HCT116 (cell line): ENCODE data around the gene GRM1. TPM values are rescaled to one million over a fixed set of nuclear protein-coding genes. Genes with fewer than 3 reads are reported as not detected.
"Not testable (repeated sequence)": the region's sequence is repeated elsewhere in the genome, so short reads cannot be mapped to it uniquely, and the experiment has no call there.

Experiments
- ATAC-seq: fragments of 200-7000 bp; cut with Tn5 transposase; 2 replicates; pipeline ENCODE4 v1.9.1; 2020; ENCODE audit warnings: mild to moderate bottlenecking, moderate library complexity
- BruUV-seq: library from RNA; stranded (reverse); fragments of 400-500 nt; replicated peaks from 2 replicates; lab custom pipeline; 2021; lab: Mats Ljungman, UMichigan
- CTCF ChIA-PET: fragments of 300-600 bp; sonication (Branson Sonifier 250); formaldehyde crosslinking; loops from one replicate; lab custom pipeline; 2021; ENCODE audit warnings: antibody characterized with exemption; lab: Charles Lee
- POLR2A ChIA-PET: fragments of 300-600, 350-600 bp; sonication (Branson Sonifier 250); formaldehyde crosslinking; loops from one replicate; lab custom pipeline; 2021; ENCODE audit warnings: antibody characterized with exemption; lab: Charles Lee
- RAD21 ChIA-PET, 2 experiments: fragments of 300-600 bp; sonication (Branson Sonifier 250); formaldehyde crosslinking; loops; one replicate each; lab custom pipeline; 2023; ENCODE audit warnings: low total read pairs in 2 of 2; ENCODE audit not compliant: uncharacterized antibody in 2 of 2, unreplicated experiment in 2 of 2, low non-redundant PET in 1 of 2; lab: Charles Lee
- DNase-seq: peaks from one replicate; pipeline ENCODE4 v3.0.0-alpha.2; 2010; ENCODE audit warnings: low read depth, low spot score
- H2AFZ ChIP-seq: fragments of 200-600 bp; shearing (Covaris generic), sonication (generic); 2 replicates; pipeline ENCODE4 v1.6.1; 2017; ENCODE audit warnings: low read depth, mixed run types, mixed read lengths, antibody characterized with exemption, low read length; ENCODE audit not compliant: poor library complexity, severe bottlenecking
- H3K27ac ChIP-seq: 2 replicates; pipeline ENCODE4 v1.5.1; 2012; ENCODE audit warnings: low read depth, low read length
- H3K27me3 ChIP-seq: fragments of 200-600 bp; sonication (generic); 2 replicates; pipeline ENCODE4 v1.6.1; 2016; ENCODE audit warnings: mixed run types, low read length, mixed read lengths; ENCODE audit not compliant: insufficient read depth
- H3K36me3 ChIP-seq, 2 experiments: fragments of 200-500 bp in 1 of 2; fragments of 200-600 bp in 1 of 2; sonication (Bioruptor generic) in 1 of 2; sonication (generic) in 1 of 2; 2 replicates each; pipeline versions ENCODE4 v1.5.1 to v1.6.1; 2014 to 2016; ENCODE audit warnings: low read length in 2 of 2, inconsistent platforms in 1 of 2, mixed read lengths in 1 of 2, mixed run types in 1 of 2; ENCODE audit not compliant: insufficient read depth in 2 of 2, control insufficient read depth in 1 of 2
- H3K4me1 ChIP-seq, 2 experiments: fragments of 200-600 bp in 1 of 2; sonication (generic) in 1 of 2; 2 replicates each; pipeline versions ENCODE4 v1.5.1 to v1.6.1; 2012 to 2017; ENCODE audit warnings: low read length in 2 of 2, inconsistent platforms in 1 of 2, mild to moderate bottlenecking in 1 of 2, mixed read lengths in 1 of 2, mixed run types in 1 of 2, moderate library complexity in 1 of 2; ENCODE audit not compliant: insufficient read depth in 2 of 2, control insufficient read depth in 1 of 2
- H3K4me2 ChIP-seq: fragments of 200-600 bp; sonication (generic); 2 replicates; pipeline ENCODE4 v1.6.1; 2017; ENCODE audit warnings: mixed run types, low read length, mixed read lengths
- H3K4me3 ChIP-seq, 2 experiments: fragments of 200-600 bp in 1 of 2; sonication (generic) in 1 of 2; replicated peaks in 1 of 2; 2 replicates each; pipeline ENCODE4 v1.5.1; 2011 to 2016; ENCODE audit warnings: low read length in 2 of 2, control low read depth in 1 of 2, low read depth in 1 of 2, mild to moderate bottlenecking in 1 of 2, mixed read lengths in 1 of 2, mixed run types in 1 of 2
- H3K79me2 ChIP-seq: fragments of 200-600 bp; sonication (generic); 2 replicates; pipeline ENCODE4 v1.6.1; 2017; ENCODE audit warnings: mild to moderate bottlenecking, mixed run types, low read length, moderate library complexity, mixed read lengths; ENCODE audit not compliant: insufficient read depth
- H3K9ac ChIP-seq: fragments of 200-600 bp; sonication (generic); 2 replicates; pipeline ENCODE4 v1.6.1; 2016; ENCODE audit warnings: low read length, mixed read lengths
- H3K9me2 ChIP-seq: fragments of 200-600 bp; sonication (generic), shearing (Covaris generic); 2 replicates; pipeline ENCODE4 v1.6.1; 2017; ENCODE audit warnings: mixed run types, mild to moderate bottlenecking, moderate library complexity; ENCODE audit not compliant: insufficient read depth
- H3K9me3 ChIP-seq, 2 experiments: fragments of 200-500 bp in 1 of 2; fragments of 200-600 bp in 1 of 2; sonication (Bioruptor generic) in 1 of 2; sonication (generic) in 1 of 2; 2 replicates each; pipeline ENCODE4 v1.6.1; 2014 to 2017; ENCODE audit warnings: low read length in 2 of 2, mixed read lengths in 2 of 2, inconsistent platforms in 1 of 2, low read depth in 1 of 2, mild to moderate bottlenecking in 1 of 2, mixed run types in 1 of 2, moderate library complexity in 1 of 2; ENCODE audit not compliant: control insufficient read depth in 1 of 2, insufficient read depth in 1 of 2
- H4K20me1 ChIP-seq: fragments of 200-600 bp; sonication (generic), shearing (Covaris generic); 2 replicates; pipeline ENCODE4 v1.6.1; 2017; ENCODE audit warnings: mixed run types, mild to moderate bottlenecking, moderate library complexity; ENCODE audit not compliant: insufficient read depth
- CEBPB ChIP-seq: IDR thresholded peaks from 2 replicates; pipeline ENCODE4 v1.6.1; 2012; ENCODE audit warnings: low read depth
- EGR1 ChIP-seq: IDR thresholded peaks from 2 replicates; pipeline ENCODE4 v1.6.1; 2012; ENCODE audit warnings: low read depth
- EZH2 ChIP-seq: fragments of 200-600 bp; sonication (generic); IDR thresholded peaks from 2 replicates; pipeline ENCODE4 v1.6.1; 2017; ENCODE audit warnings: antibody characterized with exemption, mixed run types
- EZH2phosphoT487 ChIP-seq: fragments of 200-600 bp; IDR thresholded peaks from 2 replicates; pipeline ENCODE4 v1.6.1; 2018; ENCODE audit warnings: antibody characterized with exemption, borderline replicate concordance
- POLR2A ChIP-seq: IDR thresholded peaks from 2 replicates; pipeline ENCODE4 v1.7.0; 2011; ENCODE audit warnings: borderline replicate concordance; ENCODE audit not compliant: insufficient read depth, insufficient read length; ENCODE audit errors: extremely low read depth
- POLR2AphosphoS5 ChIP-seq: IDR thresholded peaks from 2 replicates; pipeline ENCODE4 v1.6.1; 2011; ENCODE audit warnings: mild to moderate bottlenecking, low read depth, low read length, moderate library complexity
- REST ChIP-seq: IDR thresholded peaks from 2 replicates; pipeline ENCODE4 v1.6.1; 2012; ENCODE audit warnings: low read depth
- intact Hi-C: fragments of 100-400 bp; cut with micrococcal nuclease; formaldehyde crosslinking; loops from 2 replicates; pipeline ENCODE4 v1.10.0; 2022
- total RNA-seq: library from RNA; stranded (reverse); gene quantifications from one replicate; pipeline ENCODE4 v1.2.1, GENCODE V29; 2021; ENCODE audit not compliant: unreplicated experiment

GRM1 gene
- total RNA-seq, 1 experiment from 2014 or later: not detected

- POLR2A ChIA-PET: no interaction called here
- Histone ChIP-seq H3K9ac (no peak overlapping the region), H4K20me1 (no peaks in the 10 kb centered on the region), H3K4me2 (no peak overlapping the region), H2AFZ (no peak overlapping the region), H3K9me3 (no peaks in the 10 kb centered on the region), H3K27me3 (peaks cover 35% of the 10 kb centered on the region), H3K4me1 (no peaks in the 10 kb centered on the region)
- intact Hi-C loops: no loop called here
- CTCF ChIA-PET: no interaction called here
- BruUV-seq: no TSS peak
- TF ChIP-seq CEBPB: no peak
- TF ChIP-seq POLR2AphosphoS5: no peak
- TF ChIP-seq POLR2A: no peak
- no peak for TF ChIP-seq EZH2
- TF ChIP-seq EGR1: no peak
- no peak for TF ChIP-seq REST
- no peak for TF ChIP-seq EZH2phosphoT487
- TF ChIP-seq, all 23 proteins: peak for 0
- H3K27ac ChIP-seq: no peak overlapping the region
- no peak overlapping the region for H3K4me3 ChIP-seq
- RAD21 ChIA-PET: no interaction called here
- no peaks in the 10 kb centered on the region for H3K9me2 ChIP-seq
- ATAC-seq (no peak), DNase-seq (no peak)
- H3K79me2 ChIP-seq: no peaks in the 10 kb centered on the region
- H3K36me3 ChIP-seq: no peaks in the 10 kb centered on the region
These were observed 211.9 kb downstream of the GRM1 start for GRCh38 chr6:146240807-146241206.

- H3K27ac ChIP-seq, H3K79me2 ChIP-seq, H3K4me2 ChIP-seq, BruUV-seq, H3K4me1 ChIP-seq, CTCF ChIA-PET, intact Hi-C loops, H3K9me2 ChIP-seq, H3K9ac ChIP-seq, POLR2A ChIA-PET, RAD21 ChIA-PET, H3K4me3 ChIP-seq, H4K20me1 ChIP-seq, DNase-seq, H3K36me3 ChIP-seq, ATAC-seq, H3K9me3 ChIP-seq, H2AFZ ChIP-seq: not testable (repeated sequence)
- H3K27me3 ChIP-seq: peaks cover 23% of the 10 kb centered on the region
These were observed 214.8 kb downstream of the GRM1 start for GRCh38 chr6:146243646-146244045.
